Ureter (tissue), 1 donor: ENCODE measurements around the gene EHD4. TPM values are rescaled to one million over a fixed set of nuclear protein-coding genes. Genes with fewer than 3 reads are reported as not detected.

Experiments used
- DNase-seq: peaks from one replicate; pipeline ENCODE4 v3.0.0-alpha.2; 2020; ENCODE audit warnings: low spot score
- total RNA-seq: library from RNA; stranded (reverse); gene quantifications from one replicate; pipeline ENCODE4 v1.2.4, GENCODE V29; 2023
- donor health status: DM: yes; HTN: yes; CAD: no.

Gene EHD4
- total RNA-seq, 1 donor from 2014 or later: 64.1 TPM

DNA sequence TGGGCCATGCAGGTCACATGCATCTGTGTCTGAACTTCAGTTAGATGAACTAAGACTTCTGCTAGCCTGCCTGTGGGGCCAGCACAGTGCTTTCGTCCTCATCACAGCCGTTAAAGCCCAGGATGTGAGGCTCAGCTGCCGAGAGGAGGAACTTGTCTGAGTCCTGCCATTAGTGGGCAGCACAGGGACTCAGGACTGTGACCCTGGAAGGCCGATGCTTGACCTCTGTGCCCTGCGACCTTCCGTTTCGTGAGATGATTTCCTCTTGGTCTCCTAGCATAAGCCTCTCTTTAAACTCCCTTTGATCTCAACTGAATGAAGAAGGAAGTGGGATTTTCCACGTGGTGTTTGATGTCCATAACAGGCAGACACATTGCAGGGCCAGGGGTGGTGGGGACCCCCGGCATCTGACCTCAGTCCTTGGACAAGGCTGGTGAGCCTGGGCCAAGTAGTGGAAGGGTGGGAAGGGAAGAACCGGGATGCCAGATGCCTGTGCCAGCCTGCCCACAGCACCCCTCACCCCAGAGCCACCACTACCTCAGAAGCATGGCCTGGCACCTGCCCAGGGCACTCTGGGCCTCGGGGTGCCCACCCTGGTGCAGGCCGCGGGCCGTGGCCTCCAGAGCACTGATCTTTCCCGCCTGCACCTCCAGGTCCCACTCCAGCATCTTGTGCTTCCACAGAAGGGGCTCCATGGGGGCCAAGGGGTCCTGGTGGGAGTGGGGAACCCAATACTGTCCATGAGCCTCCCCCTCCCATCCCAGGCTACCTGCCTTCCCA is 112.1 kb downstream of the EHD4 start:
- no peak for DNase-seq

DNA sequence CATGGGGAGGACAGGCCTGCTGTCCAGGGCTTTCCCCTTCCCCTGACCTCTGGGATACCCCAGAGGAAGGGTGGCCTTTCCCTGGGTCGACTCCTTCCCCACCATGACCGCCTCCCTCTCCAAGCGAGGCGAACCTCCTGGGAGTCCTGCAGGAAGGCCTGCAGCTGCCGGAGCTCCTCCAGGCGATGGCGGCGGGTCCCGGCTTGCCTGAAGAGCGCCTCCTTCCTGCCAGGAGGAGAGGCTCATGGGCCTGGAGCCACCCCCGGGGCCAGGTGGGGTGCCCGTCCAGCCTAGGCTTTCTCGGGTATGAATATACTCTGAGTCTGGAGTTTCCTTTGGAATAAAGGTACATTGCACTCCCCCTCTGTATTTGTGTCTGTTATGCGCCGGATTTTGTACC is 113.6 kb downstream of the EHD4 start:
- DNase-seq: no peak

DNA sequence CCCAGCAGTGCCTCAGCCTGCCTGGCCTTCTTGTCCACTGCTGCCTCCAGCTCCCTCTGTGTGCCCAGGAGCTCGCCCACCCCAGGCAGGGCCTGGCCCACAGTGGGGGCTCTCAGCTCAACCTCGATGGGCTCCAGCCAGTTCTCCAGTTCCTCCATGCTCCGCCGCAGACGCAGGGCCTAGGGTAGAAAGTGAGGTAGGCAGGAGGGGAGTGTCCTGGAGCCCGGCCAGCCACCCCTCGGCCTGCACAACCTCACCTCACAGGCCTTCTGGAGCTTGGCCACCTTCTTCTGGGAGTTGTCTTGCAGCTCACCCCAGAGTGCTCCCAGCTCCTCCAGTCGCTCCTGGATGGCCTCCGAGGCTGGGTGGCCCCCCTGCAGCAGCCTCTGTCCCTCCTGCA is 115.0 kb downstream of the EHD4 start:
- DNase-seq: no peak

DNA sequence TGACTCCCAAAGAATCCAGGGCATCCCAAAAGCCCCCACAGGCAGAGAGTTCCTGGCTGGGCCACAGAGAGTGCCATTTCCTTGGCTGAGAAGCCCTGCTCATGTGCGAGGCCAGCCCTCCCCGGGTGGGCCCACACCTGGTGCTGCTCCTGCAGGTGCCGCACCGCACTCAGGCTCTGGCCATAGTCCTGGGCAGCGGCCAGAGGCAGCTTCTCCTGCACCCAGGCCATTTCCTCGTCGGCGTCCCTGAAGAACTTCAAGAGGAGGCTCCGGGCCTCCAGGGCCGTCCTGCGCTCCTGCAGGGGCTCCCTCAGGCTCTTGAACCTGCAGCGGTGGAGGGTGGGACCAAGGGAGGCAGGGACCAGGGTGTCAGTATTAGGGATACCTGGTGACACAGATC is 115.6 kb downstream of the EHD4 start:
- DNase-seq: no peak

DNA sequence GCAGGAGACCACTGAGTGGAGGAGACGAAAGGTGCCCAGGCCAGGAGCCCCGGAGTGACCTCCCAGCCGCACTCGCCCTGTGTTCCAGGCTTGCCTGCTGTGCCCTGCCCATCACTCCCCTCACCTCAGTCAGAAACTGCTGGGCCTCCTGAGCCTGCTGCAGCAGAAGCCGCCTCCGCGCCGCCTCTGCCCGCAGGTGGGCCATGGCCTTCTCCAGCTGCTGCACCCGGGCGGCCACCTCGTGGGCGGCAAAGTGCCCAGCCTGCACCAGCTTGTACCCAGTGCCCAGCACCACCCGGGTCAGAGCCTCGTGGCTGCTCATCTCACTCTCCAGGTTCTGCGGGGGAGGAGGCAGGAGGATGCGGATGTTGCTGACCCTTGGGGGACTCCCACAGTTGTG is 116.1 kb downstream of the EHD4 start:
- DNase-seq: no peak

DNA sequence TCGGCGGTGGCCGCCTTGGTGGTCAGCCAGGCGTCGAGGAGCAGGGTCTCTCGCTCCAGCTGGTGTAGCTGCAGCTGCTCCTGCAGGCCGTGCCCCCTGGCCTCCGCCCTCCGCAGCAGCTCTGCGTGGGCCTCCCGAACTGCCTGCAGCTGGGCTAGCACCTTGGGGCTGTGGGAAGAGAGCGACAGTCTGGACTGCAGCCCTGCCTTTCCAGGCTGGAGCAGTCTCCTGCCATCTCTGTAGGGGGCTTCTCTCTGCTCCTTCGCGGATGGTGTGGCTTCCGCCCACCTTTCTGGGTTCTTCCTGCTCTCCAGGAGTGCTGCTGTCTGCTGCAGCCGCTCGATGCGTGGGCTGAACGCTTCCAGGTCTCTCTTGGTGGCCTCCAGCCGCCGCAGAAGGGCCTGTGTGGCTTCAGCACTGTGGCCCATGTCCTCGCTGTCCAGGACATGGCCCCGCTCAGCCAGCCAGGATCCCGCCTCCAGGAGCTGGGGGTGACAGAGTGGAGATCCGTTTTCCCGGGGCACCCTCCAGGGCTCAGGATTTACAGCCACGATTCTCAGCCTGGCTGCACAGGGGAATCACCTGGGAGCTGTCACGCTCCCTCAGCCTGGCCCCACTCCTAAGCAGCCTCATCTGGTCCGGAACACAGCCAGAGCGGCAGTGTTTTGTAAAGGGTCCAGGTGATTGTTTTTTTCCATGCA is 116.9 kb downstream of the EHD4 start:
- DNase-seq: no peak

DNA sequence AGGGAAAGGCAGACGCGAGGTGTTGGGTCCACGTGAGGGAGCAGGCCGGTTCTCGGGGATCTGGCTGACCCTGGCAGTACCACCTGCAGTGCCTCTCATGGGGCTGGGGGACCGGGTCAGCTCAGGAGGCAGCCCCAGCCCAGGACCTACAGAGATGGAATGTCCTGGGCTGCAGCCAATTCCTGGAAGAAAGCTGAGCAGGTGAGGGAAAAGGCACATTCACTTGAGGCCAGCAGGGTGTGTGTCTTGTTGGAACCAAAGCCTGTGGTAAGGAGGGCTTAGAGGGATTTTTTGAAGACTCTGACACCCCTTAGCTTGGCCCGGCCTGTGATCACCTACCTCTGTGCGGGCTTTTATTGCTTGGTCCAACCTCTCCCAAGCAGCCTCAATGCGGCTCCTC is 117.9 kb downstream of the EHD4 start:
- no peak for DNase-seq

DNA sequence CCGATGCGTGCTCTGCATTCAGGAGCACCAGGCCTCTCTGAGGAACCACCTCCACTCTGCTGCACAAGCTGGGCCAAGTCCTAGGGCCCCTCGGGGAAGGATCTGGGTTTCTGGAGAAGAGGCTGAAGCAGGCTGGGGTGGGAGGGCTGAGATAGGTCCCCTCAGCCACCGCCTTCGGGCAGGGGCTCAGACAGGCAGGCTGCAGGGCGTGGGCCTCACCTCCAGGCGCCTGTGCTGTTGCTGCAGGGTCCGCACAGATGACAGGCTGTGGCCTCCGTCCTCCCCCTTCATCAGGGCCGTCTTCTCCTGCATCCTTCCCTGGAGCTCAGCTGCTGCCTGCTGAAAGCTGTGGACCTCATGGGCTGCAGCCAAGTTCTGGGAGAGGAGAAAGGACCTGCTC is 118.5 kb downstream of the EHD4 start:
- no peak for DNase-seq

DNA sequence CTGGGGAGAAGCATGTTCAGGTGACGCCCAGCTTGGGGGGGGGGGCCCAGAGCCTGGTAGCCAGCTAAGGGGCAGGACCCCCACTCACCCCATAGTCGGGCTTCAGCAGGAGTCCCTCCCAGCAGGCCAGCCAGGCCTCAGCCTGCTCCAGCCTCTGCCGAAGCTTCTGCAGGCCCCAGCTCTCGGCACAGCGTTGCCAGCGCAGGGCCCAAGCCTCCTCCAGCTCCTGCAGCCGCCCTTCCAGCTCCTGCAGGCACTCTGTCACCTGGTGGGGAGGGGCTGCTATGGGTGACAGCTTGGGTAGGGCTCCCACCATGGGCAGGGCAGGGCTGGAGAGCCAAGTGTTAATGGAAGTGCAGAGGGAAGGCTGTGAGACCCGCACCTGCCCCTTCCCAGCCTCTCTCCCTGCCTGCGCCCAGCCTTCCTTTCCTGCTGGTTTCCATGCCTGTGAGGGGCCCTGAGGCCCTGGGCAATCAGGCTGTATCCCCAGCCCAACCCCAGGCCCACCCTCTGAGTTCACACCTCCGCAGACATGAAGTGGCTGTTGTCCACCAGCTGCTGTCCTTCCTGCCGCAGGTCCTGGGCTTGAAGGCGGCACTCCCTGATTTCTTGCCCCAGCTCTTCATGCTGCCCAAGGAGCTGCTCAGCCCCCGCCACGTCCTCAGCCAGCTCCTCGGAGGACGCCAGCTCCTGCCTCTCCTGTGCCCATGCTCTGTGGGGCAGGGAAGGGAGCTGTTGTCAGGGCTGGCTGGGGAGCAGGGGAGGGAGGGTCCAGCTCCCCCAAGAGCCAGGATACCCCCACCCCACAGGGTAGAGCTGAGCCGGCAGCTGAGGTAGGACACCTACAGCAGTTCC is 119.4 kb downstream of the EHD4 start:
- no peak for DNase-seq

DNA sequence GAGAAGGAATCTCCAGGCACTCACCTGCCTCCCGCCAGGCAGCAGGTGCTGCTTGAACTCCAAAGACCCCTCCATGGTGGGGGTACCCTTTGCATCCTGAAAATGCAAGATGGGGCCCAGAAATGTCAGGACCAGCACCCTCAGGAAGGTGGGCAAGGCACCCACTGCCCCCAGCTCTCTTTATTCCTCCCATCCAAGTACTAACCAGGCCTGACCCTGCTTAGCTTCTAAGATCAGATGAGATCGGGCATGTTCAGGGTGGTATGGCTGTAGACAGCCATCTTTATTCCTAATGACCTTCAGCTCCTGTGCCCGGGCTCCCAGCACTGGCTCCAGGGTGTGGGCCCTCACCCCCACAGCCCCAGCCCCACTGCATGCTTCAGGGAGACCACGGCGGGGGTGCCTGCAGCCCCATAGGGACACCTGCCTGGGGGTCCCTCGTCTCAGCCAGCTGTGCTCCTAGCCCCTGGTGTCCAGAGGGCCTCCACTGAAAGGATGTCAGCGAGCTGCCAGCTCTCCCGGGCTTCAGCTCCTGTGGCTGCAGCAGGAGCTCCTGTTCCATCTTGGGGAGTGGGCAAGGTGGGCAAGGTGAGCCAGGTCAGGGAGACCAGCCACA is 120.5 kb downstream of the EHD4 start:
- no peak for DNase-seq

DNA sequence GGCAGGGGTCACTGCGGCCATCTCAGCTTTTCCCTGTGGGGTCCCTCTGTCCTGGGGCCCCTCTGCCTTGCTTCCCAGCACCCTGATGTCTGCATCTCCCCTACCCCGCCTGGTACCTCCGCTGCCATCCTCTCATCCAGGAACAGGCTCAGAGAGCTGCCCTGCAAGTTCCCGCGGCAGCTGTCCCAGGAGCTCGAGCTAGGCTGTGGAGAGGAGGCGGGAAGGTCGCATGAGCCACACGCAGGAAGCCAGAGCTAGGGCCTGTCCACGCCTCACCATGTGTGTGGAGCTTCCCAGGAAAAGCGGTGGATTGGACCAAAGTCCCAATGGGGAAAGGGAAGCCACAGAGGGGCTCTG is 121.2 kb downstream of the EHD4 start:
- no peak for DNase-seq

DNA sequence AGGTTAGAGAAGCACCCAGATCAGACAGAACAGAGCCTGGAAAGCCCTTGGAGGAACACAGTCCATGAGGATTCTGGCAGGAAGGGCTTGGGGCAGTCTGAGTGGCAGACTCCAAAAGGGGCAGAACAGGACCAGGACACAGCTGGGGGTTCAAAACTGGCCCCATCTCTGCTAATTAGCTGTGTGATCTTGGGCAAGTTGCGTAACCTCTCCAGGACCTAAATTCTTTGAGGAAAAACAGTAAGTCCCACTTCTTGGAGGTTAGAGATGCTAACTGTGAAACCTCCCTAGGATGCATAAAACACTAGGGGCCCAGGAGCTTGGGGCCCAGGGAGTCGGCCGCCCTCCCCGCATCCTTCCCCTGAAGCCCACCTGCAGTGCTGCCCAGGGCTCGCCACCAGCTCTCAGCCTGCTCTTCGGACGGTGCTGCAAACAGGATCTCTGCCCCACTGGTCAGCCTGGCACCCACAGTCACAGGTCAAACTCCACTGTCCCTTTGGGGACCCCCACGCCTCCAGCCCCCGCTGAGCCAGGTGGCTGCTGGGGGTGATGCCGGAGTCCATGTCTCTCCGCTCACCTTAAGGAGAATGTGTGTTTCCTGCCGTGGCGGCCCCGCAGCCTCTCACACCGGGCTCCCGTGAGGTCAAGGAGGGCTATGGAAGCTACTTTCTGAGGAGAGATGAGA is 121.7 kb downstream of the EHD4 start:
- no peak for DNase-seq

DNA sequence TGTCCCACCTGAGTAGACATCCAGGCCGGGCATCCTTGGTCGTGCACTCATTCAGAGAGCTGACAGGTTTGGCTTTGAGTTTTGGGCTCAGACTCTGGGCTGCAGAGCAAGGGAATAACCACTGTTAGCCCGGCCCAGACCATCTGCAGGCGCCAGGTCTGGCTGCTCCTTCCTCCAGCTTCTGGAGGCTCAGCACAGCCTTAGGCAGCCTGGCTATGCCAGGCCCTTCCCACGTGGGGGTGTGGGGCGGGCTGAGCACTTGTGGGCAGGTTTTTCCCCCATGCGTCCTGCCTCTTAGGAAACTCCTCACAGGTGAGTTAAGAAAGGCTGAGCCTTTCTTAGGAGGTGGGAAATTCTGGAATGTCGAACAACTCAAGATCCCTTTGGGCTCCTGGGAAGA is 122.5 kb downstream of the EHD4 start:
- DNase-seq: no peak

DNA sequence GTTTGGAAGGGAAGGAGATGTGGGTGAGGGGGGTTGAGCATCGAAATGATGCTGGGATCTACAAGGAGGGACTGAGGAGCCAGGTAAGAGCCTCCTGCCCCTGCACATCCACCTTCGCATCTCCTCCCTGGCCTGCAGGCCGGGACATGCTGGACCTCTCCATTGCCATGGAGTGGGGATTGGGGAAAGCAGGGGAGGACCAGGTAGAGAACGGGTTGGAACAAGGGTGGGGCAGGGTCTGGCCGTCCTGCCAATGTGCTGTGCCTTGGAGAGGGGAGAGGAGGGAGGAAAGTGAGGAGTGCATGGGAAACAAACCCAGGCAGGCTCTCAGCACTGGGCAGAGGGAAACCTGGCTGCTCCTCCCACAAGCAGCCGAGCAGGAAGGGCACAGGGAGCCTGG is 123.2 kb downstream of the EHD4 start:
- DNase-seq: no peak

DNA sequence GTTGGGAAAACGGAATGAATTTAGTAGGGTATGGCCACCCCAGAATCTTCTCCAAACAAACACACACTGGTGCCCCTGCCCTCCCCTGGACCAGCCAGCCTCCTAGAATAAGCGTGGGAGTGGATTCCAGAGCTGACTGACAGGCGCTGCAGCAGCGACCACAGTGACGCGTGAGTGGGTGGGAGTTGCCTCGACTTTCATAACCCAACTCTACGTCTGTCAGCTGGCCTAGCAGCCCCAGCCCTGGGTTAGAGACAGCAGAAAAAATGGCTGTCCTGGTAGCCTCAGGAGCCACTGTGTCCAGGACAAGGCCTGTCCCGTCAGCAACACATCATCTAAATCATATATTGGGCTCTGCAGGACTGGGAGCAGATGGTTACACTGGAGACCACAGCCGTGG is 123.7 kb downstream of the EHD4 start:
- DNase-seq: no peak

DNA sequence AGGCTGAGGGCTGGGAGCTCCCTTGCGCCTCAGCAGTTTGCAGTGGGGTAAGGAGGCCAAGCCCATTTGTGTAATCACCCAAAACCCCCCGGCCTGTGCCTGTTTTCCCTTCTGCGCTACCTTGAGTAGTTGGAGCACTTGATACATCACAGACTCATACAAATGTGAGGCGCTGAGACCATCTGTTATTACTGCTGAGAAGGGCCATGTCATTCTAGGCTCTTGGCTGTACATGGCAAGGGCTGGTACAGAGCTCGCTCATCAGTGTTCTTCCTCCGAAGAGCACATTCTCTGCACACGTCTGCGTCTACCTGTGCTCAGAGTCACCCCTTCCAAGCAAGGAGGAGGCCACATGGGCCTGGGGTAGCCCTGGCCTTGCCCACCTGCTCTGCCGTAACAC is 124.4 kb downstream of the EHD4 start:
- DNase-seq: no peak

DNA sequence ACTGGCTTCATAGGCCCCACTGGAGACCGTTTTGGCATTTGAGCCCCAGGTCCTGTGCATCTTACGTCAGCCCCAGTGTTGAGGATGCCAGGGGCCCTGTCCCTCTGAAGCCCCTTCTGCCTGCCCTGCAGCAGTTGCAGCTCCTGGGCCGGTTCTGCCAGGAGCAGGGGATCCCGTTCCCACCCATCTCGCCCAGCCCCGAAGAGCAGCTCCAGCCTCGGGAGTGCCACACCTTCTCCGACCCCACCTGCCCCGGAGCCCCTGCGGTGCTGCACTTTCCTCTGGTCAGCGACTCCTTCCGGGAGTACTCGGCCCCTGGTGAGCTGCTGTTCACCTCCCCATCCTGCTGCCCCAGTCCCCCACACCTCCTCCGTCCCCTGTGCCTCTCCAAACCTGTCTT is 125.2 kb downstream of the EHD4 start:
- DNase-seq: no peak
